SK-N-SH (cell line): ENCODE measurements around the gene LRP11.

Source experiments
- CHD2 ChIP-seq: fragments of 150-350 bp; IDR thresholded peaks from 2 replicates; pipeline ENCODE4 v1.6.1; 2018; ENCODE audit warnings: low read length; ENCODE audit not compliant: partially characterized antibody
- EZH2phosphoT487 ChIP-seq: fragments of 200-600 bp; sonication (generic); IDR thresholded peaks from 2 replicates; pipeline ENCODE4 v1.6.1; 2017; ENCODE audit warnings: low read depth, mixed run types, mild to moderate bottlenecking, antibody characterized with exemption, moderate library complexity, borderline replicate concordance
- FOSL2 ChIP-seq: IDR thresholded peaks from 2 replicates; pipeline ENCODE4 v1.4.0; 2012; ENCODE audit warnings: low read depth, mild to moderate bottlenecking, moderate library complexity, borderline replicate concordance
- GABPA ChIP-seq: IDR thresholded peaks from 2 replicates; pipeline ENCODE4 v1.4.0; 2012; ENCODE audit warnings: low read depth, mild to moderate bottlenecking
- GATA2 ChIP-seq: sonication (generic); formaldehyde crosslinking; IDR thresholded peaks from 2 replicates; pipeline ENCODE4 v1.5.0; 2020; ENCODE audit warnings: mild to moderate bottlenecking, missing genetic modification reagents
- JUND ChIP-seq: IDR thresholded peaks from 2 replicates; pipeline ENCODE4 v1.4.0; 2012
- MEF2A ChIP-seq: IDR thresholded peaks from 2 replicates; pipeline ENCODE4 v1.4.0; 2012; ENCODE audit warnings: low read depth, borderline replicate concordance
- RXRA ChIP-seq: IDR thresholded peaks from 2 replicates; pipeline ENCODE4 v1.4.0; 2012; ENCODE audit warnings: low read depth, mild to moderate bottlenecking, borderline replicate concordance
- SIN3A ChIP-seq: IDR thresholded peaks from 2 replicates; pipeline ENCODE4 v1.6.1; 2012; ENCODE audit warnings: low read depth, mild to moderate bottlenecking, low read length, moderate library complexity, borderline replicate concordance
- SMC3 ChIP-seq: IDR thresholded peaks from 2 replicates; pipeline ENCODE4 v1.6.1; 2012; ENCODE audit warnings: low read depth, low read length, improper control_type of control experiment
- TAF1 ChIP-seq: IDR thresholded peaks from 2 replicates; pipeline ENCODE4 v1.6.1; 2012; ENCODE audit warnings: low read depth, mild to moderate bottlenecking, low read length, moderate library complexity, borderline replicate concordance
- TEAD4 ChIP-seq: IDR thresholded peaks from 2 replicates; pipeline ENCODE4 v1.4.0; 2012; ENCODE audit warnings: mild to moderate bottlenecking, borderline replicate concordance; ENCODE audit not compliant: insufficient read depth
- ZBTB33 ChIP-seq: IDR thresholded peaks from 2 replicates; pipeline ENCODE4 v1.4.0; 2012; ENCODE audit warnings: low read depth, borderline replicate concordance
- TF ChIP-seq, protein P1 (sequence below): fragments of 200-600 bp; sonication (generic); IDR thresholded peaks from 2 replicates; pipeline ENCODE4 v1.6.1; 2017; ENCODE audit warnings: antibody characterized with exemption, mild to moderate bottlenecking, moderate library complexity

DNA sequence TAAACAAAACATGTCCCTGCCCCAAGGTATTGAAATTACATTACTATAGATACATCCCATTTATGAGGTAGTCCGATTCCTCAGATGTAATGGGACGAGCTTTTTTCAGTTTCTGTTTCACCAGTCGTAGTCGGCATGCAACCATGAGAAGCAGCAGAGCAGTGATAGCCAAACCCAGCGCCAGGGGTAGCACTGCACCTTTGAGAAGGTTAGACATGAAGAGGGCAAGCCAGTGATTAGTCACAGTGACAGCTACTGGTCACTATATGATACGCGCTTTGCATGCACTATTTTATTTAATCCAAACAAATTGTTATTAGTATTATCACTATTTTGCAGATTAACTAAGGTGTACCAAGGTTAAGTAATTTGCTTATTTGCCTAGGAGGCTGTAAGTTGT lies 43.7 kb downstream of the LRP11 start:
- TF ChIP-seq GABPA (no peak), SIN3A (no peak), JUND (no peak), EZH2phosphoT487 (no peak), TEAD4 (no peak), SMC3 (no peak), ZBTB33 (no peak), TAF1 (no peak), GATA2 (no peak), CHD2 (no peak), RXRA (no peak), FOSL2 (no peak), MEF2A (no peak)
- TF ChIP-seq, protein P1, sequence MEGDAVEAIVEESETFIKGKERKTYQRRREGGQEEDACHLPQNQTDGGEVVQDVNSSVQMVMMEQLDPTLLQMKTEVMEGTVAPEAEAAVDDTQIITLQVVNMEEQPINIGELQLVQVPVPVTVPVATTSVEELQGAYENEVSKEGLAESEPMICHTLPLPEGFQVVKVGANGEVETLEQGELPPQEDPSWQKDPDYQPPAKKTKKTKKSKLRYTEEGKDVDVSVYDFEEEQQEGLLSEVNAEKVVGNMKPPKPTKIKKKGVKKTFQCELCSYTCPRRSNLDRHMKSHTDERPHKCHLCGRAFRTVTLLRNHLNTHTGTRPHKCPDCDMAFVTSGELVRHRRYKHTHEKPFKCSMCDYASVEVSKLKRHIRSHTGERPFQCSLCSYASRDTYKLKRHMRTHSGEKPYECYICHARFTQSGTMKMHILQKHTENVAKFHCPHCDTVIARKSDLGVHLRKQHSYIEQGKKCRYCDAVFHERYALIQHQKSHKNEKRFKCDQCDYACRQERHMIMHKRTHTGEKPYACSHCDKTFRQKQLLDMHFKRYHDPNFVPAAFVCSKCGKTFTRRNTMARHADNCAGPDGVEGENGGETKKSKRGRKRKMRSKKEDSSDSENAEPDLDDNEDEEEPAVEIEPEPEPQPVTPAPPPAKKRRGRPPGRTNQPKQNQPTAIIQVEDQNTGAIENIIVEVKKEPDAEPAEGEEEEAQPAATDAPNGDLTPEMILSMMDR: no peak
